Karpas-422 (cell line): ENCODE measurements around the gene CHRNA10. TPM values are rescaled to one million over a fixed set of nuclear protein-coding genes. Genes with fewer than 3 reads are reported as not detected.
"Not testable (repeated sequence)": the region's sequence is repeated elsewhere in the genome, so short reads cannot be mapped to it uniquely, and the experiment has no call there.

ENCODE experiments used
- DNase-seq: peaks from one replicate; pipeline ENCODE4 v3.0.0-alpha.2; 2015
- H2AFZ ChIP-seq: fragments of 200-600 bp; sonication (generic); 2 replicates; pipeline ENCODE4 v1.6.1; 2014; ENCODE audit warnings: antibody characterized with exemption, low read length, mixed read lengths
- H3K27ac ChIP-seq: fragments of 200-600 bp; sonication (generic); 2 replicates; pipeline ENCODE4 v1.5.1; 2014; ENCODE audit warnings: mild to moderate bottlenecking, low read length, moderate library complexity
- H3K27me3 ChIP-seq: fragments of 200-600 bp; sonication (generic); 2 replicates; pipeline ENCODE4 v1.6.1; 2014; ENCODE audit warnings: low read length, mixed read lengths
- H3K36me3 ChIP-seq: fragments of 200-600 bp; sonication (generic); 2 replicates; pipeline ENCODE4 v1.6.1; 2014; ENCODE audit warnings: low read length, mixed read lengths; ENCODE audit not compliant: insufficient read depth
- H3K4me1 ChIP-seq: fragments of 200-600 bp; sonication (generic); 2 replicates; pipeline ENCODE4 v1.6.1; 2014; ENCODE audit warnings: mild to moderate bottlenecking, low read length, mixed read lengths
- H3K4me2 ChIP-seq: fragments of 200-600 bp; sonication (generic); 2 replicates; pipeline ENCODE4 v1.6.1; 2014; ENCODE audit warnings: low read length, low read depth, mild to moderate bottlenecking; ENCODE audit not compliant: poor library complexity, severe bottlenecking
- H3K4me3 ChIP-seq: fragments of 200-600 bp; sonication (generic); 2 replicates; pipeline ENCODE4 v1.5.1; 2014; ENCODE audit warnings: mild to moderate bottlenecking, antibody characterized with exemption, low read length, mixed read lengths
- H3K79me2 ChIP-seq: fragments of 200-600 bp; sonication (generic); 2 replicates; pipeline ENCODE4 v1.6.1; 2014; ENCODE audit warnings: mild to moderate bottlenecking, low read length, mixed read lengths
- H3K9ac ChIP-seq: fragments of 200-600 bp; sonication (generic); 2 replicates; pipeline ENCODE4 v1.6.0; 2014; ENCODE audit warnings: low read length
- H3K9me2 ChIP-seq: fragments of 200-600 bp; sonication (generic), shearing (Covaris generic); replicated peaks from 2 replicates; pipeline ENCODE4 v1.6.0; 2014; ENCODE audit warnings: mild to moderate bottlenecking, low read length, moderate library complexity; ENCODE audit not compliant: insufficient read depth
- H3K9me3 ChIP-seq: fragments of 300-700, 200-600 bp; sonication (generic); 2 replicates; pipeline ENCODE4 v1.6.1; 2014; ENCODE audit warnings: low read length, mixed read lengths
- H4K20me1 ChIP-seq: fragments of 200-600 bp; sonication (generic); 2 replicates; pipeline ENCODE4 v1.6.1; 2014; ENCODE audit warnings: mild to moderate bottlenecking, antibody characterized with exemption, low read length, low read depth; ENCODE audit not compliant: insufficient read depth
- total RNA-seq: library from RNA; depleted of rRNA; stranded (reverse); fragments of >200 nt; shearing (Covaris generic); gene quantifications from 2 replicates; pipeline ENCODE4 v1.2.3, GENCODE V29; 2014; ENCODE audit warnings: low replicate concordance

CHRNA10 gene
- total RNA-seq, 1 experiment from 2014 or later, result 1.7 TPM

- Histone ChIP-seq H3K4me2 (no peak overlapping the region), H3K27ac (no peak overlapping the region), H3K36me3 (no peaks in the 10 kb centered on the region; the same call in 1 of the 2 replicates), H4K20me1 (peaks cover 9% of the 10 kb centered on the region; the same call in 1 of the 2 replicates), H3K9ac (no peak overlapping the region), H3K4me1 (no peaks in the 10 kb centered on the region), H3K27me3 (no peaks in the 10 kb centered on the region), H3K79me2 (no peaks in the 10 kb centered on the region), H3K4me3 (no peak overlapping the region), H3K9me3 (no peaks in the 10 kb centered on the region), H3K9me2 (no peaks in the 10 kb centered on the region), H2AFZ (no peak overlapping the region)
- no peak for DNase-seq
These were observed 8.3 kb downstream of the CHRNA10 start for GRCh38 chr11:3662856-3663255.

GRCh38 chr11:3660960-3661359, 10.2 kb downstream of the CHRNA10 start:
- H3K9me3 ChIP-seq, result no peaks in the 10 kb centered on the region

GRCh38 chr11:3659595-3660515, 11.3 kb downstream of the CHRNA10 start:
- DNase-seq, result no peak
- H3K9me3 ChIP-seq, result no peaks in the 10 kb centered on the region

More at GRCh38 chr11:3660960-3661359, 10.2 kb downstream of the CHRNA10 start:
- Histone ChIP-seq H2AFZ (no peak overlapping the region), H3K27ac (no peak overlapping the region), H3K79me2 (no peaks in the 10 kb centered on the region), H3K4me1 (no peaks in the 10 kb centered on the region), H3K9ac (no peak overlapping the region), H3K9me2 (no peaks in the 10 kb centered on the region), H3K4me3 (no peak overlapping the region), H3K27me3 (no peaks in the 10 kb centered on the region), H3K4me2 (no peak overlapping the region), H3K36me3 (no peaks in the 10 kb centered on the region; the same call in 1 of the 2 replicates), H4K20me1 (peaks cover 9% of the 10 kb centered on the region; the same call in 1 of the 2 replicates)
- no peak for DNase-seq

DNA sequence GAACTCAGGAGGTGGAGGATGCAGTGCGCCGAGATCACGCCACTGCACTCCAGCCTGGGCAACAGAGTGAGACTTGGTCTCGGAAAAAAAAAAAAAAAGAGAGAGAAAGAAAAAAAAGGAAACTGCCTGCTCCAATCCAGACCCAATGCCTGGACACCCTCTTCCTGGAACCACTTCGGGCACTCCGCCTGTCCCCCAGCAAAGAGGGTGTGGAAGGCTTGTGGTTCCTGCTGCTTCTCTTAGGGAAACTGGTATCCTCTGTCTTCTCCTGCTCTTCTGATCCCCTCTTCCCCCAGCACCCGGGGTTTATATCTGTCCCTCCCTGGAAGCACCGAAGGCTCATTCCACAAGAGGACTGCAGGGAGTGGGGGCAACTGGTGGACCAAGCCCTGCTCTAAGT, 12.9 kb downstream of the CHRNA10 start:
- Histone ChIP-seq H3K9me3 (no peaks in the 10 kb centered on the region), H3K4me1 (no peaks in the 10 kb centered on the region), H3K36me3 (no peaks in the 10 kb centered on the region), H3K4me2 (no peak overlapping the region), H3K9me2 (no peaks in the 10 kb centered on the region), H2AFZ (no peak overlapping the region), H3K4me3 (no peak overlapping the region), H3K9ac (no peak overlapping the region), H3K27me3 (no peaks in the 10 kb centered on the region), H3K27ac (no peak overlapping the region), H3K79me2 (no peaks in the 10 kb centered on the region), H4K20me1 (peaks cover 5% of the 10 kb centered on the region; the same call in 1 of the 2 replicates)
- no peak for DNase-seq

More at GRCh38 chr11:3659595-3660515, 11.3 kb downstream of the CHRNA10 start:
- Histone ChIP-seq H2AFZ (no peak overlapping the region), H3K4me2 (no peak overlapping the region), H3K4me3 (no peak overlapping the region), H3K9me2 (no peaks in the 10 kb centered on the region), H3K27ac (no peak overlapping the region), H3K36me3 (no peaks in the 10 kb centered on the region), H3K4me1 (no peaks in the 10 kb centered on the region), H3K79me2 (no peaks in the 10 kb centered on the region), H3K9ac (no peak overlapping the region), H4K20me1 (peaks cover 9% of the 10 kb centered on the region; the same call in 1 of the 2 replicates), H3K27me3 (no peaks in the 10 kb centered on the region)

DNA sequence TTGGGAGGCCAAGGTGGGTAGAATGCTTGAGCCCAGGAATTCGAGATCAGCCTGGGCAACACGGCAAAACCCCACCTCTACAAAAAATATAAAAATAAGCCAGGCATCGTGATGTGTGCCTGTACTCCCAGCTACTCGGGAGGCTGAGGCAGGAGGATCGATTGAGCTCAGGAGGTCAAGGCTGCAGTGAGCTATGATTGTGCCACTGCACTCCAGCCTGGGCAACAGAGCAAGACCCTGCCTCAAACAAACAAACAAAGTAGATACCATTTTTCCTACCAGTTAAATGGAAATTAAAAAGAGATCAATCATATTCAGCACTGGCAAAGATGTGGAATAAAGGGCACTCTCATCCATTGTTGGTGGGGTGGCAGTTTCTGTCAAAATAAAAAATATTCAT, 13.9 kb downstream of the CHRNA10 start:
- H3K9ac ChIP-seq, H3K36me3 ChIP-seq, H3K27me3 ChIP-seq, H3K79me2 ChIP-seq, H3K4me2 ChIP-seq, H3K4me3 ChIP-seq, H3K9me3 ChIP-seq, H2AFZ ChIP-seq, H3K27ac ChIP-seq, DNase-seq, H3K9me2 ChIP-seq, H4K20me1 ChIP-seq, H3K4me1 ChIP-seq: not testable (repeated sequence)

GRCh38 chr11:3655547-3655946, 15.6 kb downstream of the CHRNA10 start:
- no peak overlapping the region for H3K4me2 ChIP-seq
- no peaks in the 10 kb centered on the region for H3K79me2 ChIP-seq
- no peak overlapping the region for H3K27ac ChIP-seq
- H3K9me2 ChIP-seq, result no peaks in the 10 kb centered on the region
- H2AFZ ChIP-seq, result no peak overlapping the region
- no peaks in the 10 kb centered on the region for H3K36me3 ChIP-seq
- no peak overlapping the region for H3K4me3 ChIP-seq
- no peak overlapping the region for H3K9ac ChIP-seq
- peak; percentile 51 for DNase-seq
- H3K9me3 ChIP-seq, result no peaks in the 10 kb centered on the region
- H3K27me3 ChIP-seq, result no peaks in the 10 kb centered on the region
- H3K4me1 ChIP-seq, result no peaks in the 10 kb centered on the region
- peaks cover 1% of the 10 kb centered on the region; the same call in 1 of the 2 replicates for H4K20me1 ChIP-seq

DNA sequence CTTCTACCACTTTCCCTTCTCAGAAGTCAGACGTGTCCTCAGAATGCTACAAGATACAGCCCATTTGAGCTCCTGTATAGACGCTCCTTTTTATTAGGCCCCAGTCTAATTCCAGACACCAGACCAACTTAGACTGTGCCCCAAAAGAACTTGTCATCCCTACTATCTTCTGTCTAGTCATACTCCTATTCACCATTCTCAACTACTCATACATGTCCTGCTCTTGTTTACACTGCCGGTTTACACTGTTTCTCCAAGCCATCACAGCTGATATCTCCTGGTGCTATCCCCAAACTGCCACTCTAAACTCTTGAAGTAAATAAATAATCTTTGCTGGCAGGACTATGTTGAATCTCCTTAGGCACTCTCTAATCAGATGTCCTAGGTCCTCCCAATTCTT, 18.7 kb downstream of the CHRNA10 start:
- not testable (repeated sequence) for H3K9ac ChIP-seq, H3K36me3 ChIP-seq, H4K20me1 ChIP-seq, H2AFZ ChIP-seq, H3K4me1 ChIP-seq, H3K9me3 ChIP-seq, H3K27me3 ChIP-seq, H3K4me3 ChIP-seq, H3K27ac ChIP-seq, DNase-seq, H3K4me2 ChIP-seq, H3K9me2 ChIP-seq, H3K79me2 ChIP-seq

DNA sequence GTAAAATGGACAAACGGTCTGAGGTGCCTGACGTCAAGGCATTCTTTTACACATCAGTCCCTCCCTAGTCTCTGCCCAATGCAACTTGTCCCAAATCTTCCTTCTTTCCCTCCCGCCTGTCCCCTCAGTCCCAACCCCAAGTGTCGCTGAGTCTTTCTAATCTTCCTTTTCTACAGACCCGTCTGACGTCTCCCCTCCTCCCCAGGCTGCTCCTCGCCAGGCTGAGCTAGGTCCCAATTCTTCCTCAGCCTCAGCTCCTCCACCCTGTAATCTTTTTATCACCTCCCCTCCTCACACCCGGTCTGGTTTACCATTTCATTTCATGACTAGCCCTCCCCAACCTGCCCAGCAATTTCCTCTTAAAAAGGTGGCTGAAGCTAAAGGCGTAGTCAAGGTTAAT, 21.8 kb downstream of the CHRNA10 start:
- H3K9me3 ChIP-seq, H2AFZ ChIP-seq, DNase-seq, H3K27ac ChIP-seq, H3K36me3 ChIP-seq, H3K9ac ChIP-seq, H4K20me1 ChIP-seq, H3K79me2 ChIP-seq, H3K4me2 ChIP-seq, H3K4me1 ChIP-seq, H3K27me3 ChIP-seq, H3K4me3 ChIP-seq, H3K9me2 ChIP-seq: not testable (repeated sequence)
